Activated T-cell treated with anti-CD3 and anti-CD28 coated beads for 1 hour (primary cell): ENCODE measurements around the gene LRP8.

Experiments
- DNase-seq: peaks from one replicate; pipeline ENCODE4 v3.0.0-alpha.2; 2020; ENCODE audit warnings: low read depth

LRP8 gene

GRCh38 chr1:53359225-53359933, 31.5 kb upstream of the LRP8 start:
- DNase-seq, result no peak

- no peak for DNase-seq
These were observed 28.8 kb upstream of the LRP8 start for GRCh38 chr1:53356637-53357036.

- no peak for DNase-seq
These were observed 26.2 kb upstream of the LRP8 start for GRCh38 chr1:53354119-53354518.

GRCh38 chr1:53352561-53352960, 24.7 kb upstream of the LRP8 start:
- no peak for DNase-seq

- DNase-seq, result no peak
These were observed 23.2 kb upstream of the LRP8 start for GRCh38 chr1:53350853-53351767.

GRCh38 chr1:53349968-53350852, 22.3 kb upstream of the LRP8 start:
- DNase-seq, result no peak

GRCh38 chr1:53349369-53349835, 21.5 kb upstream of the LRP8 start:
- no peak for DNase-seq

- DNase-seq, result no peak
These were observed 20.9 kb upstream of the LRP8 start for GRCh38 chr1:53348486-53349368.

GRCh38 chr1:53346814-53347176, 18.9 kb upstream of the LRP8 start:
- no peak for DNase-seq

GRCh38 chr1:53345996-53346813, 18.3 kb upstream of the LRP8 start:
- no peak for DNase-seq

GRCh38 chr1:53344921-53345838, 17.3 kb upstream of the LRP8 start:
- no peak for DNase-seq

GRCh38 chr1:53343831-53344668, 16.2 kb upstream of the LRP8 start:
- DNase-seq, result no peak

GRCh38 chr1:53342735-53343470, 15.0 kb upstream of the LRP8 start:
- no peak for DNase-seq

GRCh38 chr1:53341961-53342707, 14.3 kb upstream of the LRP8 start:
- DNase-seq, result no peak

GRCh38 chr1:53341521-53341895, 13.6 kb upstream of the LRP8 start:
- DNase-seq, result no peak

- DNase-seq, result no peak
These were observed 13.0 kb upstream of the LRP8 start for GRCh38 chr1:53340660-53341520.
